Measurements from ENCODE around the gene PHKA2. TPM values are rescaled to one million over a fixed set of nuclear protein-coding genes. Genes with fewer than 3 reads are reported as not detected.
A peak's percentile ranks its signal among the peaks of the same experiment; 100 is the strongest.

PHKA2 gene
- total RNA-seq, 5 donors from 2014 or later (not counting 1 experiment from before 2014, with no cell fraction given) = 35.0 to 46.0 (median 44.0) TPM

DNA sequence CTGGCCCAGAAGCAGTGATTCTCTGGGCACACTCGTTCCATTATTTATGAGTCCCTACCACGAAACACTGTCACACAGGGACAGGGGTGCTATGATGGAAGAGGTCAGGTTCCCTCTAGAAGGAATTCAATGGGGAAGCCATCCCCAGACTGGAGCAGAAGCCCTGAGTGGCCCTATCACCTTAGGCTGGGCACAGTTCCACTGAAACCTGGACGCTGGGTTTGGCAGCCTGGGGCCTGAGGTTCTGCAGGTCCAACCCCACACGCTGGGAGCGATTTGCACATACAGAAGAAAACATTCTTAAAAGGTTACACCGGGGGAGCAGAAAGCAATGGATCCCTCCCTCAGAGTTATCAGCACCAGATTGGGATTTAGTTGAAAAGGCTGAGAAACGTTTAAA lies 63.3 kb downstream of the PHKA2 start:
- CTCF ChIA-PET = interaction anchor here in 1 of 2 donors (0.6 kb wide), 1 partner anchor 1366 kb away, joined by 3 read pairs; no protein-coding TSS in a partner anchor
- Histone ChIP-seq H3K27me3 (replicated peaks in 1 of 2; ENCODE audit: control insufficient read depth in 2 of 2, extremely low read depth in 1 of 2, insufficient read depth in 2 of 2, low read length in 1 of 2) (no peaks in the 10 kb centered on the region), H3K27ac (ENCODE audit: low read length) (no peak overlapping the region), H3K4me3 (ENCODE audit: control insufficient read depth in 1 of 2, extremely low read depth in 1 of 2, low read length in 1 of 2) (no peak overlapping the region), H3K36me3 (ENCODE audit: control insufficient read depth in 2 of 2, extremely low read depth in 1 of 2, insufficient read depth in 1 of 2, low read length in 1 of 2) (peaks cover 0 to 18% of the 10 kb centered on the region in 2 donors), H3K9me3 (no peaks in the 10 kb centered on the region), H3K4me1 (ENCODE audit: control insufficient read depth in 1 of 2, extremely low read depth in 1 of 2, insufficient read depth in 2 of 2, low read length in 2 of 2) (no peaks in the 10 kb centered on the region)
- H3K36me3 Mint-ChIP-seq = peaks cover 40% of the 10 kb centered on the region
- H3K27me3 Mint-ChIP-seq = no peaks in the 10 kb centered on the region
- H3K27ac Mint-ChIP-seq = no peak overlapping the region
- POLR2A ChIA-PET = no interaction called here
- no CpG with 5 or more reads among the region's 7 CpGs for WGBS (ENCODE audit: insufficient coverage)
- no peaks in the 10 kb centered on the region for H3K4me1 Mint-ChIP-seq
- ATAC-seq (replicated peaks in 1 of 4) (no peak), DNase-seq (no peak)
- no peak overlapping the region for H3K4me3 Mint-ChIP-seq
- no peaks in the 10 kb centered on the region for H3K9me3 Mint-ChIP-seq

DNA sequence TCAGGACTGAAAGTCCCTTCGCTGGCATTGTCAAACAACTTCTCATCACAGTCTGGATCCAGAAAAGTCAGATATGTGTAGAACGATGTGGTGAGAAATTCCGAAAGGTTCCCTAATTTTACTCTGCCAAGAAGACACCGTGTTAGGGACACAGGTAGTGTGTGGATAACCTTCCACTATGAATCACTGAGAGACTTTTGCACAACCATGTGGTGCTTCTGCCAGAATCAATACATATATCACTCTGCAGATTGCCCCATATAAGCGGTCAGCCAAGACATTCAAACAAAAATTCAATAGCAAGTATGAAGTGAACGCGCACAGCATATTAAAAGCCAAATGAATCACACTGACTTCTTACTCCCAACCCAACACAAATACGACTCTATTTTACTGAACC lies 63.8 kb downstream of the PHKA2 start:
- no peak overlapping the region for H3K4me3 ChIP-seq (ENCODE audit: control insufficient read depth in 1 of 2, extremely low read depth in 1 of 2, low read length in 1 of 2)
- H3K4me1 ChIP-seq (ENCODE audit: control insufficient read depth in 1 of 2, extremely low read depth in 1 of 2, insufficient read depth in 2 of 2, low read length in 2 of 2) = no peaks in the 10 kb centered on the region
- Mint-ChIP-seq H3K9me3 (no peaks in the 10 kb centered on the region), H3K4me3 (no peak overlapping the region), H3K27me3 (no peaks in the 10 kb centered on the region), H3K27ac (no peak overlapping the region), H3K4me1 (no peaks in the 10 kb centered on the region), H3K36me3 (peaks cover 37% of the 10 kb centered on the region)
- ATAC-seq (replicated peaks in 1 of 4) (no peak), DNase-seq (no peak)
- H3K27ac ChIP-seq (ENCODE audit: low read length) = no peak overlapping the region
- no peaks in the 10 kb centered on the region for H3K9me3 ChIP-seq
- H3K27me3 ChIP-seq (replicated peaks in 1 of 2; ENCODE audit: control insufficient read depth in 2 of 2, extremely low read depth in 1 of 2, insufficient read depth in 2 of 2, low read length in 1 of 2) = no peaks in the 10 kb centered on the region
- 80% methylated on average over 1 of the region's 8 CpGs for WGBS (ENCODE audit: insufficient coverage)
- POLR2A ChIA-PET = no interaction called here
- CTCF ChIA-PET = no interaction called here
- H3K36me3 ChIP-seq (ENCODE audit: control insufficient read depth in 2 of 2, extremely low read depth in 1 of 2, insufficient read depth in 1 of 2, low read length in 1 of 2) = peaks cover 0 to 14% of the 10 kb centered on the region in 2 donors

DNA sequence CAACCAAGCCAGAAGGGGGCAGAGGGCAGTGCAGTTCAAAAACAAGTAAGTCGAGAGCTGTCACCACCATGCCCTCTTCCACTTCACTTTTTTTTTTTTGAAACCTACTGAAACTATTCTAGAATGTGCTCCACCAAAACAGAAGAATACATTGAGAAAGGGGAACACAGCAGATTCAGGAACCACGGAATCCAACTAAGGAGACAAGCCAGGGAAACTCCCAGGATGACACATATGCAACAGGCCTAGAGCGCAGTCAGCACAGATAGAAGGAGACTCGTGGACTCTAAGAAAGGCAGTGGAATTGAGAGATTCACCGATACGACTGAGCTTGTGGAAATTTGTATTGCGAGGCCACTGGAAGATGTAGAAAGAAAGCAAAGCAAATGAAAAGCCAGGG lies 66.1 kb downstream of the PHKA2 start:
- DNase-seq (no peak), ATAC-seq (replicated peaks in 1 of 4) (no peak)
- Mint-ChIP-seq H3K36me3 (peaks cover 34% of the 10 kb centered on the region), H3K27me3 (no peaks in the 10 kb centered on the region), H3K4me3 (no peak overlapping the region), H3K9me3 (no peaks in the 10 kb centered on the region), H3K27ac (no peak overlapping the region), H3K4me1 (no peaks in the 10 kb centered on the region)
- CTCF ChIA-PET = no interaction called here
- H3K4me3 ChIP-seq (ENCODE audit: control insufficient read depth in 1 of 2, extremely low read depth in 1 of 2, low read length in 1 of 2) = no peak overlapping the region
- no peaks in the 10 kb centered on the region for H3K4me1 ChIP-seq (ENCODE audit: control insufficient read depth in 1 of 2, extremely low read depth in 1 of 2, insufficient read depth in 2 of 2, low read length in 2 of 2)
- H3K36me3 ChIP-seq (ENCODE audit: control insufficient read depth in 2 of 2, extremely low read depth in 1 of 2, insufficient read depth in 1 of 2, low read length in 1 of 2) = peaks cover 0 to 21% of the 10 kb centered on the region in 2 donors
- 95% methylated on average over 4 of the region's 7 CpGs for WGBS (ENCODE audit: insufficient coverage)
- H3K9me3 ChIP-seq = no peaks in the 10 kb centered on the region
- no peaks in the 10 kb centered on the region for H3K27me3 ChIP-seq (replicated peaks in 1 of 2; ENCODE audit: control insufficient read depth in 2 of 2, extremely low read depth in 1 of 2, insufficient read depth in 2 of 2, low read length in 1 of 2)
- no peak overlapping the region for H3K27ac ChIP-seq (ENCODE audit: low read length)
- POLR2A ChIA-PET = no interaction called here

DNA sequence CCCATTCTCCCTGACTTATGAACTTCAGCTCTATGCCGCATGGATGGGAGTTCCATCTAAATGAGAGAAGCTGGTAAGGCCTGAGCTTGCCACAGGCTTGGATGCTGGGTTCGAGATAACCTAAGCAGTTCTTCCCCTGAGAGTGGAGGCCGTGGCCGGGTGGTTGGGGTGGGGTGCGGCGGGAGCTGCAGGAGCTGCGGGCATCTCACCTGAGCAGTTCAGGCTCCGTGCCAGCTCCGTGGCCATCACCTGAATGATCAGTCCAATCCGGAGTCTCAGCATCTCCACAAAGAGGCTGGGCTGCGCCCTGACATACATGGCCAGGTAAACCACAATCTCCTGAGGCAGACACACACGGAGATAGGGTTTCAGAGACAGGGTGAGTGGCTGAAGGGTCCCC lies 77.6 kb downstream of the PHKA2 start:
- ChIA-PET CTCF (no interaction called here), POLR2A (no interaction called here)
- H3K4me3 ChIP-seq (ENCODE audit: control insufficient read depth in 1 of 2, extremely low read depth in 1 of 2, low read length in 1 of 2) = no peak overlapping the region
- ATAC-seq (replicated peaks in 1 of 4) (no peak), DNase-seq (no peak)
- Mint-ChIP-seq H3K27ac (no peak overlapping the region), H3K36me3 (peaks cover 14% of the 10 kb centered on the region), H3K4me1 (no peaks in the 10 kb centered on the region), H3K4me3 (no peak overlapping the region), H3K9me3 (no peaks in the 10 kb centered on the region), H3K27me3 (no peaks in the 10 kb centered on the region)
- no peaks in the 10 kb centered on the region for H3K9me3 ChIP-seq
- H3K27ac ChIP-seq (ENCODE audit: low read length) = no peak overlapping the region
- no peaks in the 10 kb centered on the region for H3K27me3 ChIP-seq (replicated peaks in 1 of 2; ENCODE audit: control insufficient read depth in 2 of 2, extremely low read depth in 1 of 2, insufficient read depth in 2 of 2, low read length in 1 of 2)
- H3K36me3 ChIP-seq (ENCODE audit: control insufficient read depth in 2 of 2, extremely low read depth in 1 of 2, insufficient read depth in 1 of 2, low read length in 1 of 2) = peaks cover 5 to 24% of the 10 kb centered on the region in 2 donors
- no peaks in the 10 kb centered on the region for H3K4me1 ChIP-seq (ENCODE audit: control insufficient read depth in 1 of 2, extremely low read depth in 1 of 2, insufficient read depth in 2 of 2, low read length in 2 of 2)
- WGBS (ENCODE audit: insufficient coverage) = no CpG with 5 or more reads among the region's 12 CpGs

DNA sequence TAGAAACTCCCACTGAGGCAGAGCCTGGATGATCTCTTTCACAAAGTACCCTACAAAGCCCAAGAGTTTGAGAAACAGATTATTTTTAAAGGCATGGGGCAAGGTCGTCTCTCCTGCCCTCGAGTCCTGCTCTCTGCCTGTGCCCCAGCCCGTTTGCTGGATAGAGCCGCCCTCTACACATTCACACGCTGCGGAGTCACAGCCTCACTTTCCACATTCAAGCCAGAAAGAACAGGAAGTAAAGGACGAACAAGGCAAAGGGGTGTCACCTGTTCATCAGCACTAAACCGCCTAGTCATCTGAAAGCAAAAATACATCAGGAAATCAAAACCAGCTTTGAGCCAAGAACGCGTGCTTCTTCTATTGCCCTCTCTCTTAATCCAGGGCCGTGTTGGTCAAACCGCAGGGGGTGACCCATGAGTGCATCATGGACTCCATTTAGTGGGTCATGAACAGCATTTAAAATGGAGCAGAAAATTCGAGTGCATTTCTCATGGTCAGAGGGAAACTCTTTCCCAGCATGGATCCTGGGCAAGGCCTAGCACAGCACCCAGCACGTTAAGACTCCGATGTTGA lies 83.4 kb downstream of the PHKA2 start:
- WGBS (ENCODE audit: insufficient coverage) = 88% methylated on average over 8 of the region's 15 CpGs
- ChIA-PET CTCF (no interaction called here), POLR2A (no interaction called here)
- H3K27me3 ChIP-seq (replicated peaks in 1 of 2; ENCODE audit: control insufficient read depth in 2 of 2, extremely low read depth in 1 of 2, insufficient read depth in 2 of 2, low read length in 1 of 2) = no peaks in the 10 kb centered on the region
- no peaks in the 10 kb centered on the region for H3K4me1 ChIP-seq (ENCODE audit: control insufficient read depth in 1 of 2, extremely low read depth in 1 of 2, insufficient read depth in 2 of 2, low read length in 2 of 2)
- H3K9me3 ChIP-seq = no peaks in the 10 kb centered on the region
- H3K4me3 ChIP-seq (ENCODE audit: control insufficient read depth in 1 of 2, extremely low read depth in 1 of 2, low read length in 1 of 2) = no peak overlapping the region
- Mint-ChIP-seq H3K36me3 (peaks cover 5% of the 10 kb centered on the region), H3K27ac (no peak overlapping the region), H3K4me1 (peaks cover 0 to 5% (median 0%) of the 10 kb centered on the region in 3 donors), H3K27me3 (no peaks in the 10 kb centered on the region), H3K9me3 (no peaks in the 10 kb centered on the region), H3K4me3 (no peak overlapping the region)
- peaks cover 5 to 10% of the 10 kb centered on the region in 2 donors for H3K36me3 ChIP-seq (ENCODE audit: control insufficient read depth in 2 of 2, extremely low read depth in 1 of 2, insufficient read depth in 1 of 2, low read length in 1 of 2)
- DNase-seq (no peak), ATAC-seq (replicated peaks in 1 of 4) (no peak)
- no peak overlapping the region for H3K27ac ChIP-seq (ENCODE audit: low read length)

DNA sequence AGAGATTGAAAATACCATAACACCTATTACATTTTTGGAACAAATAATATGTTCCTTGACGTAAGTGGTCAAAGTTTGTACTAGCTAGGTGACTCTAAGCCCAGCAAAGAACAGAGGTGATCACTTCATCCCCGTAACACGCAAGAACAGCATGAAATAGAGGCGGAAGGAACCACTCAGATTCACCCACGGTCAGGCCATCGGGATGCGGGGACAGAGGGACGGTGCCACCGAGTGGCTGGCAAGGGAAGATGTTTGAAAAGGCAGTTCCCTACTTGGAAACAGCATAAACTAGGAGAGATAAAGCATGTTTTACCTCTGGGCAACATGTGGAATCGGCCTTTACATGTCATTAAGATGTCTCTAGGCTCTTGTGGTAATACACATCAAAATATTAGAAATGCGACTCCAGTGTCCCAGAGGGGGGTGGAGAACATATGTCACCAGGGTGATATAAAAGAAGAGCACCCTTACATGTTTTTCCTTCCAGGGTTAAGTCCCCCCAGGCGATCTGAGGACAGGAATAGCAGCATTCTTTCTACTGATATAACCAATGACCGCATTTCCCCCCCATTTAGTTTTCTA lies 84.0 kb downstream of the PHKA2 start:
- peaks cover 5% of the 10 kb centered on the region for H3K36me3 Mint-ChIP-seq
- H3K27me3 Mint-ChIP-seq = no peaks in the 10 kb centered on the region
- H3K4me3 Mint-ChIP-seq = no peak overlapping the region
- H3K4me1 Mint-ChIP-seq = peaks cover 0 to 5% (median 0%) of the 10 kb centered on the region in 3 donors
- DNase-seq (peak in 4 of 35 experiments; percentile 4 to 19 (median 10)), ATAC-seq (replicated peaks in 1 of 4) (no peak)
- no peaks in the 10 kb centered on the region for H3K9me3 Mint-ChIP-seq
- no peaks in the 10 kb centered on the region for H3K27me3 ChIP-seq (replicated peaks in 1 of 2; ENCODE audit: control insufficient read depth in 2 of 2, extremely low read depth in 1 of 2, insufficient read depth in 2 of 2, low read length in 1 of 2)
- no peak overlapping the region for H3K27ac ChIP-seq (ENCODE audit: low read length)
- H3K4me3 ChIP-seq (ENCODE audit: control insufficient read depth in 1 of 2, extremely low read depth in 1 of 2, low read length in 1 of 2) = no peak overlapping the region
- no peaks in the 10 kb centered on the region for H3K9me3 ChIP-seq
- peak overlapping the region in 1 of 2 donors; percentile 8 for H3K27ac Mint-ChIP-seq
- peaks cover 3 to 12% of the 10 kb centered on the region in 2 donors for H3K36me3 ChIP-seq (ENCODE audit: control insufficient read depth in 2 of 2, extremely low read depth in 1 of 2, insufficient read depth in 1 of 2, low read length in 1 of 2)
- POLR2A ChIA-PET = no interaction called here
- H3K4me1 ChIP-seq (ENCODE audit: control insufficient read depth in 1 of 2, extremely low read depth in 1 of 2, insufficient read depth in 2 of 2, low read length in 2 of 2) = no peaks in the 10 kb centered on the region
- CTCF ChIA-PET = no interaction called here
- WGBS (ENCODE audit: insufficient coverage) = 100% methylated on average over 2 of the region's 13 CpGs
